T-helper 2 cell treated with Interferon-gamma antibody and Interleukin-4, amounts not matched to agents 5 μg/mL and 100 μg/mL, for 36 hours (primary cell): ENCODE results near the gene PACSIN1.

Experiments
- DNase-seq: peaks from one replicate; pipeline ENCODE4 v3.0.0; 2021; ENCODE audit warnings: low spot score
- H3K27ac Mint-ChIP-seq: one replicate; pipeline ENCODE4 v1.8.0; 2021; ENCODE audit warnings: mild to moderate bottlenecking, mixed read lengths
- H3K27me3 Mint-ChIP-seq: one replicate; pipeline ENCODE4 v1.8.0; 2021; ENCODE audit warnings: low read depth, mixed read lengths
- H3K36me3 Mint-ChIP-seq: one replicate; pipeline ENCODE4 v1.8.0; 2021; ENCODE audit warnings: low read depth, mixed read lengths
- H3K4me1 Mint-ChIP-seq: one replicate; pipeline ENCODE4 v1.8.0; 2021; ENCODE audit warnings: low read depth, mixed read lengths
- H3K4me3 Mint-ChIP-seq: one replicate; pipeline ENCODE4 v1.8.0; 2022; ENCODE audit warnings: mild to moderate bottlenecking, moderate library complexity, mixed read lengths
- H3K9me3 Mint-ChIP-seq: one replicate; pipeline ENCODE4 v1.8.0; 2021; ENCODE audit warnings: mixed read lengths

The PACSIN1 gene

DNA sequence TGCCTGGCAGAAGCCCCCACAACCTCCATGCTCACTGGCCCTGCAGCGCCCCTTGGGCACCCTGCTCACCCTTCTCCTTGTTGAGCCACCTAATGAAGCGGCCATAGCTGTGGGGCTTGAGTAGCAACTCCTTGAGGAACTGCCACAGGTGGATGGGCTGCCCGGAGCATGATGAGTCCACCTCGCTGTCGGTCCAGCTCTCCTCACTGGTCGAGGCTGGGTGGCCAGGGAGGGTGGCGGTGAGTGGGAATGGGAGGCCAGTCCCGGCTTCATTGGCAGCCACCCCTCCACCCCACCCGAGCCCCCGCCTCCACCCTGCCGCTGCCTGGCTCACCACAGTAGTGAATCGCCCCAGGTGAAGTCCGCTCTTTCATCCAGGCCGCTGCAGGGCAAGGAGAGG is 73.3 kb downstream of the PACSIN1 start:
- Mint-ChIP-seq H3K4me1 (no peaks in the 10 kb centered on the region), H3K27ac (no peak overlapping the region), H3K36me3 (no peaks in the 10 kb centered on the region), H3K9me3 (no peaks in the 10 kb centered on the region), H3K27me3 (no peaks in the 10 kb centered on the region), H3K4me3 (no peak overlapping the region)
- DNase-seq: no peak

DNA sequence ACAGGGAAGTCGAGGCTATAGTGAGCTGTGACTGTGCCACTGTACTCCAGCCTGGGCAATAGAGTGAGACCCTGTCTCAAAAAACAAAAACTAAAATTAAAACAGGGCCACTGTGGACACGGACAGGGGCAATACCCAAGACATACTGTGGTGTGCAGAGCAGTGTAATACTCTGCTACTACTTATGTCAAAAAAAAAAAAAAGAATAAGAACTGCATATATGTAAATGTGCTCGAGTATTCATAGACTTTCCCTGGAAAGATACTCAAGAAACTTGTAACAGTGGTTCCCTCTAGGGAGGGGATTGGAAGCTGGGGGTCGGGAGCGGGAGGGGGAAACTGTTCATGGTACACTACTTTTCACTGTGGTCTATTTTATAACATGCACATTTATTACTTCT is 74.3 kb downstream of the PACSIN1 start:
- DNase-seq: no peak
- H3K4me1 Mint-ChIP-seq: no peaks in the 10 kb centered on the region
- H3K36me3 Mint-ChIP-seq: no peaks in the 10 kb centered on the region
- H3K27me3 Mint-ChIP-seq: no peaks in the 10 kb centered on the region
- no peak overlapping the region for H3K4me3 Mint-ChIP-seq
- H3K9me3 Mint-ChIP-seq: no peaks in the 10 kb centered on the region
- no peak overlapping the region for H3K27ac Mint-ChIP-seq

DNA sequence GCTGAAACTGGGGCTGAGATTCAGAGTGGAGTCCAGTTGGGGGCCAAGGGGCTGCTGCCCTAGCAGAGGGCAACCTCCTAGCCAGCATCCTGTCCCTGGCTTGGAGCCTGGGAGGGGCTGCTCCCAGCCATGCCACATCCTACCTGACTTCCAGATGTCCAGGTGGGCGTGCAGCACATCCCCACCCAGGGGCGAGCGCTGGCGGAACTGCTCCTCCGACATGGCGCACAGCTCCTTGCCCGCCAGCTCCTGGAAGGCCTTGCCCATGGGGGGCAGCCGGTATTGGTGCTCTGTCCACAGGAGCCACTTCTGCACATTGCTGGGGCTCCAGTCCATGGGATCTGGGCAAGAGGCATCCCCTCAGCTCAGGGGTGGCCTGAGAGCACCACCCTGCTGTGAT is 75.0 kb downstream of the PACSIN1 start:
- H3K27ac Mint-ChIP-seq: no peak overlapping the region
- H3K36me3 Mint-ChIP-seq: no peaks in the 10 kb centered on the region
- no peak for DNase-seq
- no peak overlapping the region for H3K4me3 Mint-ChIP-seq
- no peaks in the 10 kb centered on the region for H3K27me3 Mint-ChIP-seq
- H3K9me3 Mint-ChIP-seq: no peaks in the 10 kb centered on the region
- no peaks in the 10 kb centered on the region for H3K4me1 Mint-ChIP-seq

DNA sequence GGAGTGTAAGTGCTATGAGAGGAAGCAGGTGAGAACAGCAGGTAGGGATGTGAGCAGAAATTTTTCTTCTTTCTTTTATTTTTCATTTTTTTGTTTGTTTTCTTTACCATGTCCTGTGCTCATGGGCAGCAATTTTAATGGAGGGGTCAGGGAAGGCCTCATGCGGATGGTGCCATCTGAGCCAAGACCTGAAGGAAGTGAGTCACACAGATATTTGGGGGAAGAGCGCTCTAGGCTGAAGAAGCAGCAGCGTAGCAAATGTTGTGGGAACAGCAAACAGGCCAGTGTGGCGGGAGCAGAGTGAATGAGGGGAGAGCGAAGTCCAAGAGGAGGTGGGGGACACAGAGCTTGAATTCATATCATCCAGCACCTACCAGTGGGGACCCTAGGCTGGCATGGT is 77.5 kb downstream of the PACSIN1 start:
- no peak for DNase-seq
- Mint-ChIP-seq H3K4me1 (no peaks in the 10 kb centered on the region), H3K4me3 (no peak overlapping the region), H3K9me3 (no peaks in the 10 kb centered on the region), H3K27ac (no peak overlapping the region), H3K36me3 (no peaks in the 10 kb centered on the region), H3K27me3 (peaks cover 2% of the 10 kb centered on the region)

DNA sequence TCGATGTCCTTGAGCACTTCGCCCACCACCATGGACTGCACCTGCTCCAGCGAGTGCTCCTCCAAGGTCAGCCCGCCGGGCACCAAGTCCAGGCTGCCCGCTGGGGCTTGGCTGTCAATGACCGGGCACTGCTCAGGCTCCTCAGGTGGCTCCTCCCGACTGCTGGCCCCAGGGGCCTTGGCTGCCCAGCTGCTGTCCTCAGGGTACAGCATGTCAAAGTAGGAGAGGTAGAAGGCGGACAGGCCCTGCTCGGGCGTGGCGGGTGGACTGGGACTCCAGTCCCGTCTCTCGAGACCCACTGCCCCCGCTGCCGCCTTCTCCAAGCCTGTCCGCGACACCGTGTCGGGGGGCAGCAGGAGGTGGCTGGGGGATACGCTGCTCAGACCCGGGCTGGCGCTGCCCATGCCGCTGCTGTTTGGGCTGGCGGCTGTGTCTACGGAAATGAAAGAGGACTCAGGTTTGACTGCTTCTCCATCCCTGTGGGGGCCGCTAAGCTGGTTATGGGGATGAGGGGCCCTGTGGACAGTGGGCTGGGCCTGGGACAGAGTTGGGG is 78.3 kb downstream of the PACSIN1 start:
- Mint-ChIP-seq H3K27me3 (peaks cover 2% of the 10 kb centered on the region), H3K27ac (no peak overlapping the region), H3K4me1 (no peaks in the 10 kb centered on the region), H3K36me3 (no peaks in the 10 kb centered on the region), H3K4me3 (no peak overlapping the region), H3K9me3 (no peaks in the 10 kb centered on the region)
- no peak for DNase-seq

DNA sequence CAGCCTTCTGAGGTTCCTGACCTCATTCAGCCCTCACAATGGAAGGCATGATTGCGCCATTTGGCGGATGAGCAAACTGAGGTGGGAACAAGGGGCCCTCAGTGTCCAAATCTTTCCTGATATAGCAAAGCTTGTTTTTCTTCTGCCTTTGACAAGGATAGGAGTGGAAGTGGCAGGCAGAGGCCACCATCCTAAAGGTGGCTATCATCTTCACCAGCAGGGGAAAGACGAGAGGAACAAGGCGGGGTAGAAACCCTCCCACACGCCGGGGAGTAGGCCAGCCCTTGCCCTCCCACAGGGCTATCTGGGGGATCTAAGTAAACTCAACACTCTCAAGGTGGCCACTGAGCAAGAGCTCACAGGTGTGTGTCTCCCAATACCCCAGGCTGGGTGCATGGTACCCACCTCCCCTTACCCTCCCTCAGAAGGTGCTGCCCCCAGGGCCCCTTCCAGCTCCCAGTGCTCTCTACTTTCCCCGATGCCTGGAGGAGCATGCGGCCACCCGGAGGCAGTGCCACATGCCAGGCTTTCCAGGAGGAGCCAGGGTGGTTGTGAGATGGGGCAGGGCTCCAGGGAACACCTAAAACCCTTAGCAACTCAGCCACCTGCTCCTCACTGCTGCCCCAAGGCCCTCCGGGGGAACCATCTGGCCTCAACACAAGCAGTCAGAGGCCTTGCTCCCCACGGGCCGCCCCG is 79.0 kb downstream of the PACSIN1 start:
- Mint-ChIP-seq H3K9me3 (no peaks in the 10 kb centered on the region), H3K27ac (no peak overlapping the region), H3K36me3 (no peaks in the 10 kb centered on the region), H3K4me1 (no peaks in the 10 kb centered on the region), H3K27me3 (peaks cover 2% of the 10 kb centered on the region), H3K4me3 (no peak overlapping the region)
- no peak for DNase-seq

DNA sequence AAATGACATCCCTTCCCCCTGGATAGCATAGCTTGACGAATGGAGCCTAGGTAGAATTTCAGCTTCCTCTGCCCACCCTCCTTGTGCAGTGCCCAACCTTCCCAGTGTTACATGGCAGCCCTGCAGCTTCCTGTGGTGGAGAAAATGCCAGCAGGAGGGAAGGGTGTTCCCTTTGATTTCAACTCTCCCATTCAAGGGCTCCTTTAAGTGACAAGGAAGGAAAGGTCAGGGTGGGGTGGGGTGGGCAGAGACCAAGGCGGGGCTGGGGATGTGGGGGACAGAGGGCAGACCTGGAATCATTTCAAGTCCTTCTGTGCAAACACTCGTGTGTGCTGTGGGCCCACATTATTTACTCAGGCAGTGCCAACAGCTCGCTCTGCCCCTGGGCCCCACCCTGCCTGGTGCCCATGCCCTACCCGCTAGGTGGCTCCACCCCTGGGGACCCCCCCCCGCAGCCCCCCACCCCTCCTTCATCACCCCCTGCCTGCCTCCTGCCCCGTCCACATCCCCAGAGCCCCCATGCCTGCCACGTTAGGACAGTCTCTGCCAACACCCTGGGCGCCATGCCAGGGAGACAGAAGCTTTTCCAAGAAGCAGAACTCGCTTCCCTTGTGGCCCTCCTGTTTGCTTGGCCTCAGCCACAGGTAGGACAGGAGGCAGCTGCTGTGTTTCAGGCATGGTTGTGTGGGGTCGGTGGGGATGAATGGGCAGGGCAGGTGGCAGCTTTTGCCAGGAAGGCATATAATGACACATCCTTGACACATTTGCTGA is 80.9 kb downstream of the PACSIN1 start:
- Mint-ChIP-seq H3K27me3 (peaks cover 2% of the 10 kb centered on the region), H3K4me1 (no peaks in the 10 kb centered on the region), H3K27ac (no peak overlapping the region), H3K36me3 (no peaks in the 10 kb centered on the region), H3K9me3 (no peaks in the 10 kb centered on the region), H3K4me3 (no peak overlapping the region)
- DNase-seq: no peak

DNA sequence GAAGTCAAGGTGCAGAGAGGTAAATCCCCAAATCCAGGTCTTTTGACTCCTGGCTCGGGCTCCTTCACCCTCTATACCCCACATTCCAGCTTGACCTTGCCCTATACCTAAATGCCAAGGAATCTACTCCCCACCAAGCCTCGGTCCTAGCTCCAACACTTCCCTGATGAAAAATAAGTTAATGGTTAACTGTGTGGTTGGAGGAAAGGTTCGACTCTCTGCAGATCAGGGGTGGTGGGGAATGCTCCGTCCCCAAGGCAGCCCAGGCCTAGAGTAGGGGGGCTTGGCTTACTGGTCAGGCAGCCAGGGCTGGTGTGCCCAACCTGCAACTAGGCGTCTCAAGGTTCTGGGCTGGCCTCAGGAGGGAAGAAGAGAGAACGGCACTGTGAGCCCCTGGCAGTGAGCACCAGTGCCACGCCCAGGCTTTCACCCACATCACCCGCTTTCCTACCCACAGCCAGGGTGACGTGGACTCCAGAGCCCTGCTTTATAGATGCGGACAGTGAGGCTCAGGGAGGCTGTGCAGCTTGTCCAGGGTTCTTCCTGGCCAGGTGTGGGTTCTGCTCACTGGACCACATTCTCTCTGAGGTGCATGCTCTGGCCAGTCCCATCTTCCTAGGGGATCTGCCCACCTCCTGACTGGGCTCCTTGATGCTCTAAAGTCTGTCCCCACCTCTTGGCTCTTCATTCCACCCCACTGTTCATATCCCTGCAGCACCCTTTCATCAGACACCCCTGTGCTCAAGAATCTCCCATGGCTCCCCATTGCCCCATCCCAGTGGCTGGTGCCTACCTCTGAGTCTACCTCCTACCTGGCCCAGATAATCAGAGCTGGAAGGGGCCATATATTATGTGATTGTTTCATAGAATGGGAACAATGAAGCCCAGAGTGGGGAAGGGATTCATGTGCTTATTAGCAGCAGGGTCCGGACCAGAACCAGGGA is 82.1 kb downstream of the PACSIN1 start:
- Mint-ChIP-seq H3K27ac (no peak overlapping the region), H3K9me3 (no peaks in the 10 kb centered on the region), H3K27me3 (peaks cover 2% of the 10 kb centered on the region), H3K4me1 (no peaks in the 10 kb centered on the region), H3K36me3 (no peaks in the 10 kb centered on the region), H3K4me3 (no peak overlapping the region)
- DNase-seq: no peak

DNA sequence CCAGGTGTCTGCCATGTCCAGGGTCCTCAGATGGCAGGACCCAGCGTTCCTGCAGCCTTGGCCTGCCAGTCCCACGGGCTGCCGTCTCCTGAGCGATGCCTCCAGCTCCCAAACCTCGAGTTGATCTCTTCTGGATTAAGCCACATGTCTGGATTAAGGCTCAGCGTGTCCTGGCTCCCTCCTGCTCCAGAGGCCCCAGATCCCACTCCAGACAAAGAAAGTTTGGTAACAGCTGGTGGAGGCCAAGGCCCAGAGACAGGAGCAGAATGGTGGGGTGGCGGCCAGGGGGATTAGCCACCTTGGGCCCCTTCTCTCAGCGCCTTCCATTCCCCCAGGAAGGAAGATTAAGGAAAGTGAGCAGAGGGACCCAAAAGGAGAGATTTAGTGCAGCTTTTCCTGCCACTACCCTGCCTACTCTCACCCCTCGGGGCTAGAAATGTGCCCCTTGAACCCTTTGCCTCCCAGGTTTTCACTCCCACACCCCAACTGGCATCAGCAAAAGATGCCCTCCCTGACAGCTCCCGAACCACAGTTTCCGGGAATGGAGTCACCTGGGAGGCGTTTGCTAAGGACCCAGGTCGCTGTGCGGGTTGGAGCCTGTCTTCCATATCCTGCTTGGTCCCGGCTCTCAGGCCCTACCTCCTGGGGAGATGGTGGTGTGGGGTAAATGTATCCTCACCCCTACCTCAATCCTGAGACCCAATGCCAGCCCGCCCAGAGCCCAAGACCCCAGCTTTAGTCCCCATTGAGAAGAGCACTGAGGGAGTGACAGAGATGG is 83.3 kb downstream of the PACSIN1 start:
- Mint-ChIP-seq H3K9me3 (no peaks in the 10 kb centered on the region), H3K36me3 (no peaks in the 10 kb centered on the region), H3K4me3 (no peak overlapping the region), H3K4me1 (peaks cover 5% of the 10 kb centered on the region), H3K27ac (no peak overlapping the region), H3K27me3 (peaks cover 2% of the 10 kb centered on the region)
- DNase-seq: no peak

DNA sequence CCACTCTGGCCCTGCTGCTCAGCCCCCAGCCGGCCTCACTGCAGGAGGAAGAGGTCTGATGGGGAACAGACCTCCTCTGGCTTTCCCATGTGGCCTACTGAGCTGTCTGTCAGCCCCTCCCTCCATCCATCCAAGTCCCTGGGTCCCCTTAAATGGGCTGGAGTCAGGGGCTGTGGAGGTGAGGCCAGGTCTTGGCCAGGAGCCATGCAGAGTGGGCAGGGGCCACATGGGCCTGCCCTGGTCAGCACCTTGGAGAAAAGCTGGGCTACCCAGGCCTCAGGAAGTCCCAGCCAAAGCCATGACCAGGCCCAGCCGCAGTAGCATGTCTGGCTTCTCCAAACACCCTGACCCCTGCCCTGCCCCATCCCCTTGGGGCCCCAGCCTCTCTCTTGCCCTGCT is 83.9 kb downstream of the PACSIN1 start:
- H3K4me1 Mint-ChIP-seq: peaks cover 9% of the 10 kb centered on the region
- no peak overlapping the region for H3K4me3 Mint-ChIP-seq
- H3K36me3 Mint-ChIP-seq: no peaks in the 10 kb centered on the region
- DNase-seq: no peak
- peaks cover 2% of the 10 kb centered on the region for H3K27me3 Mint-ChIP-seq
- no peaks in the 10 kb centered on the region for H3K9me3 Mint-ChIP-seq
- H3K27ac Mint-ChIP-seq: no peak overlapping the region

DNA sequence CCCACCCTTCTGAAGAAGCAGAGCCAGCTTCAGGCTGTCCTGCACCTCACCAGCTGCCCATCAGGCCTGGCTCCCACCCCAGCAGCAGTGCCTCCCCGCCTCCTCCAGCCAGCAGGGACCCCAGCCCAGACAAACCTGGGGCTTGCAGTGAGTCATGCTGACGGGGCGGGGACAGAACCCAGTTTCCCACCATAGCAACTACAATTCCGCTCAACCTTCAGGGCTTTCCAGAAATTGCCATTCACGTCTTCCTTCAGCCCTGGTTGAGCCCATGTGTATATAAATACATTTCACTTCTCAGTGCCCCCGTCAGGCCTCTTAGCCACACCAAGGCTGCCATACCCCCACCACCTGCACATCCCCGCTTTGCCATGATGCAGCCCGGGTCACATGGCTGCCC is 85.8 kb downstream of the PACSIN1 start:
- H3K4me3 Mint-ChIP-seq: no peak overlapping the region
- no peaks in the 10 kb centered on the region for H3K36me3 Mint-ChIP-seq
- H3K27ac Mint-ChIP-seq: no peak overlapping the region
- peaks cover 13% of the 10 kb centered on the region for H3K4me1 Mint-ChIP-seq
- DNase-seq: no peak
- no peaks in the 10 kb centered on the region for H3K9me3 Mint-ChIP-seq
- H3K27me3 Mint-ChIP-seq: peaks cover 2% of the 10 kb centered on the region

DNA sequence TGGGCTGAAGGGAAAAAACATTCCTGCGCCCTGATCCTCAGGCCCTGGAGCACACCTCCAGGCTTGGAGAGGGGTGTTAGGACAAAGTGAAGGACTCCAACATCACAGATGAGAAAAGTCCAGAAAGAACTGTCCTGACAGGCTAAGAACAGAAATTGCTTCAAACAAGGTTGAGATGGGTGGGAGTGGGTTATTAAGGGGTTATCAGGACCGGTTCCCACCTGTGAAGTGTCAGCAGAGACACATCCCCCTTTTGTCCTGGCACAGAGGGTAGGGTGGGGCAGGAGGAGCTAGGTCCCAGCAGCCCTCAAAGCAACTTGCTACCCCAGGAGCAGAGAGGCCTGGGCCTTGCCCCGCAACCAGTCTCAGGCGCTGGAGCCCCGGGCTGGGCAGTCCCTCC is 86.7 kb downstream of the PACSIN1 start:
- Mint-ChIP-seq H3K4me3 (no peak overlapping the region), H3K27me3 (no peaks in the 10 kb centered on the region), H3K36me3 (no peaks in the 10 kb centered on the region), H3K9me3 (no peaks in the 10 kb centered on the region), H3K27ac (no peak overlapping the region), H3K4me1 (peaks cover 13% of the 10 kb centered on the region)
- DNase-seq: no peak

DNA sequence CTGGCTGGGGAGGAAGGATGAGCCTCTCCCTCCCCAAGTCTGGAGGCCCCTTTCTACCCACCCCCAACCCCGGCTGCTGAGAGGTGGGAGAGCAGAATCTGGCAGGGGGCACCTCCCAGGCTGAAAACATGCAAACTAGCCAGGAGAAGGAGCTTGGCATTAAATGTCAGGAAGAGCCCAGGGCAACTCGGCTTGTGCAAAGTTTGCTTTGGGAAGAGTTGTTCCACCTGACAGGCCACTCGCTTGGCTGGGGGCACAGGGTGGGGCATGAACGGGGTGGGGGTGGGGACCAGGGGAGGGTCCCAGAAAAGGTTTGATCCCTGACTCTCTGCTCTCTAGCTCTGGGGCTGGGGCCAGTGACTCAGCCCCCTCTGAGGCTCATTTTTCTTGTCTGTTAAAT is 87.3 kb downstream of the PACSIN1 start:
- Mint-ChIP-seq H3K27ac (no peak overlapping the region), H3K4me1 (peaks cover 13% of the 10 kb centered on the region), H3K36me3 (no peaks in the 10 kb centered on the region), H3K9me3 (no peaks in the 10 kb centered on the region), H3K27me3 (no peaks in the 10 kb centered on the region), H3K4me3 (no peak overlapping the region)
- DNase-seq: no peak
